HG03025 (cell line): ENCODE results near the gene IMMP1L.

ENCODE experiments used
- ATAC-seq: cut with Tn5 transposase; IDR thresholded peaks from one replicate; pipeline ENCODE4 v1.9.1; 2021; ENCODE audit warnings: mild to moderate bottlenecking, moderate library complexity; ENCODE audit not compliant: unreplicated experiment, low FRiP score

IMMP1L gene

GRCh38 chr11:31408201-31408600, 101.2 kb downstream of the IMMP1L start:
- ATAC-seq = no peak

DNA sequence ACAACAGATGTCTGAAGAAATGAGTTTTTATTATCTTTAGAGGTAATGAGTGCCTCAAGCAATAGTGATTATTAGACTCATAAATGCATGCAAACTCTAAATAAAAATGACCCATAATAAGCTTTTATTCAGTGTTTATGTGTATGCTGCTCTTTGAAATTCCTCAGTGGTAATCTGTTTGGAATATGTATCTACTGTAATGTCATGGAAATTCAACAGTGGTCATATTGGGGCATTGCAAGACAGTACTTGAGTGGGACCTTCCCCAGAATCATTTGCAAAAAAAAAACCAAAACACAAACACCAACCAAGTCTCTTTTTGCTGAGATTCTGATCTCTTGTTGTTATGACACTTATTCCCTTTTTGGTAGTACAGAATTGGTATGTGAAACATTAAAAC, 104.8 kb downstream of the IMMP1L start:
- ATAC-seq = no peak

- ATAC-seq = no peak
Measured at GRCh38 chr11:31397239-31397834, 112.1 kb downstream of the IMMP1L start.

DNA sequence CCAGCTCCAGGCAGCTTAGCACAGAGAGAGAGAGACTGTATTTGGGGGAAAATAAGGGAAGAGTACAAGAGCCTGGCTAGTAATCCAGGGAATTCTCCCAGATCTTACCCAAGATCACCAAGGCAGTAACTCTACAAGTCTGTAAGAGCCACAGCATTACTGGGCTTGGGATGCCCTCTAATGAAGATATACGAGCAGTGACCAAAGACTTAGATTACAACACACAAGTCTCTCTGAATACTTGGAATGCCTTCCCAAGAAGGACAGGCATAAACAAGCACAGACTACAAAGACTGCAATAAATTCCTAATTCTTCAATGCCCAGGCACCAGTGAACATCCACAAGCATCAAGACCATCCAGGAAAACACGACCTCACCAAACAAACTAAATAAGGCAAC, 122.0 kb downstream of the IMMP1L start:
- ATAC-seq = no peak

DNA sequence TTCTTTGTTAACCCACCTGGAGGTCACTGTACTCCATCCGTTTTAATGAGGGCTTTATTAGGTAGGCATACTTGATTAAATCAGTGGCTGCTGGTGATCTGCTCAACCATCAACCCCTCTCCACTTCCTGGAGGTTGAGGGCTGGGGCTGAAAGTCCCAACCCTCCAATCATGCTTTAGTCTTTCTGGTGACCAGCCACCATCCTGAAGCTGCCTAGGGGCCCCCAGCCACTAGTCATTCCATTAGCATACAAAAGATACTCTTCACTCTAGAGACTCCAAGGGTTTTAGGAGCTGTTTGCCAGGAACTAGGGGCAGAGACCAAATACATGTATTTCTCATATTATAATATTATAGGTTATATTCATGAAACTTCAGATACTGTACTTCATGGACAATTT, 126.3 kb downstream of the IMMP1L start:
- ATAC-seq = no peak
